Kidney epithelial cell (primary cell): ENCODE data around the gene PTPRU. TPM values are rescaled to one million over a fixed set of nuclear protein-coding genes. Genes with fewer than 3 reads are reported as not detected.

Experiments
- DNase-seq: peaks from one replicate; pipeline ENCODE4 v3.0.0-alpha.2; 2010; ENCODE audit warnings: low read depth
- H3K27me3 ChIP-seq: 2 replicates; pipeline ENCODE4 v1.6.0; 2011; ENCODE audit warnings: low read length; ENCODE audit not compliant: control insufficient read depth, insufficient read depth
- H3K36me3 ChIP-seq: 2 replicates; pipeline ENCODE4 v1.5.1; 2011; ENCODE audit warnings: low read length; ENCODE audit not compliant: control insufficient read depth, insufficient read depth
- H3K4me3 ChIP-seq: 2 replicates; pipeline ENCODE4 v1.5.1; 2011; ENCODE audit warnings: low read depth, mild to moderate bottlenecking, control low read depth, low read length
- total RNA-seq: library from RNA; depleted of rRNA; stranded (reverse); fragments of >200 nt; gene quantifications from 2 replicates; pipeline ENCODE4 v1.2.3, GENCODE V29; 2015
- TF ChIP-seq, protein P1 (sequence below): IDR thresholded peaks from 2 replicates; pipeline ENCODE4 v1.5.1; 2011; ENCODE audit warnings: mild to moderate bottlenecking, moderate library complexity, low read length, control low read depth, inconsistent platforms; ENCODE audit not compliant: insufficient read depth, poor library complexity, severe bottlenecking

The PTPRU gene
- total RNA-seq: 55.4 and 80.4 TPM in 2 replicates

DNA sequence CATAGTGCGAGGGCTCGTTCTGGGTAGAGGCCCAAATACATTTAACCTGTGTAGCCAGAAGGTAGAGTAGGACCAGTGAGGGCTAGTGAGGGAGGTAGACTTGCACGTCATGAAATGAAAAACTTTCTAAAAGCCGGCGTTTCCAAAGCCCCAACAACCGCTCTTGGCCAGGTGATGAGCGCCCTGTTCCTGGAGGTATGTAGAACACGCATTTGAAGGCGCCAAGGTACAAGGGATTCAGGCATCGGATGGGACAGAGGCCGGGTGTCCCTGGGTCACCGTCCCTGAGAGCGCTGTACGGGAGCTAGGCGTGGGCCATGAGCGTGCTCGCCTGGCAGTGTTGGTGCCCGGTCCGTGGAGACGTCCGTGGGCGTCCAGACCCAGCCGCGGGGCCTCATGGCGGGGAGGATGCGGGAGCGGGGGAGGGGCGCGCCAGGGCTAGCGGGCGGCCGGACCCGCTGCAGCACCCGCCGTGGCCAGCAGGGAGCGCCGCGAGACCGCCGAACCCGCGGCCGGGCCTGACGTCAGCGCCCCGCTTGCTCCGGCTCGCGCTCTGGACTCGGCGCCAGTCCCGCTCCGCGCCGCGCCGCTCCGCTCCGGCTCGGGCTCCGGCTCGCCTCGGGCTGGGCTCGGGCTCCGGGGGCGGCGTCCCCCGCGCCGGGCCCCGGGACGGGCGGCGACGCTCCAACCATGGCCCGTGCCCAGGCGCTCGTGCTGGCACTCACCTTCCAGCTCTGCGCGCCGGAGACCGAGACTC, at the start of gene PTPRU:
PTPRU (plus strand) TSS at position 568 of the 757 bp plus-strand sequence; CDS start at position 691, 123 bp downstream.
- H3K36me3 ChIP-seq: no peaks in the 10 kb centered on the region
- peak within 1 kb of the TSS; percentile 82 for H3K4me3 ChIP-seq
- TF ChIP-seq, protein P1, sequence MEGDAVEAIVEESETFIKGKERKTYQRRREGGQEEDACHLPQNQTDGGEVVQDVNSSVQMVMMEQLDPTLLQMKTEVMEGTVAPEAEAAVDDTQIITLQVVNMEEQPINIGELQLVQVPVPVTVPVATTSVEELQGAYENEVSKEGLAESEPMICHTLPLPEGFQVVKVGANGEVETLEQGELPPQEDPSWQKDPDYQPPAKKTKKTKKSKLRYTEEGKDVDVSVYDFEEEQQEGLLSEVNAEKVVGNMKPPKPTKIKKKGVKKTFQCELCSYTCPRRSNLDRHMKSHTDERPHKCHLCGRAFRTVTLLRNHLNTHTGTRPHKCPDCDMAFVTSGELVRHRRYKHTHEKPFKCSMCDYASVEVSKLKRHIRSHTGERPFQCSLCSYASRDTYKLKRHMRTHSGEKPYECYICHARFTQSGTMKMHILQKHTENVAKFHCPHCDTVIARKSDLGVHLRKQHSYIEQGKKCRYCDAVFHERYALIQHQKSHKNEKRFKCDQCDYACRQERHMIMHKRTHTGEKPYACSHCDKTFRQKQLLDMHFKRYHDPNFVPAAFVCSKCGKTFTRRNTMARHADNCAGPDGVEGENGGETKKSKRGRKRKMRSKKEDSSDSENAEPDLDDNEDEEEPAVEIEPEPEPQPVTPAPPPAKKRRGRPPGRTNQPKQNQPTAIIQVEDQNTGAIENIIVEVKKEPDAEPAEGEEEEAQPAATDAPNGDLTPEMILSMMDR: no peak
- H3K27me3 ChIP-seq: no peaks in the 10 kb centered on the region
- no peak for DNase-seq

DNA sequence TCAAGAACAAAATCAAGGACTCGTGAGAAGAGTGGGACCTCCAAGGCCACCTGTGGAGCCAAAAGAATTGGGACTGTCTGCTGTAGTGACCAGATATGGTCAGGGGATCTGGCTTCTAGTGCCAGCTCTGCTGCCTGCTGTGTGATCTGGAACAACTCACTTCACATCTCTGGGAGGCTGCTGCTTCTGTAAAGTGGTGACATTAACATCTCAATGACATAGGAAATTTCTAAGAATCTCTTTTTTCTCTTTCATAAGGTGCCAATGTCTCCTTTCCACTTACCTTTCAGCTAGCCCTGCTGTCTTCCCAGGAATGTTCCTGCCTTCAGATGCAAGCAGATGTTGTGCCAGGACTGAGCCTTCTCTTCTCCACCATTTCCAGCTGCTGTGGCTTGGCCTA, 49.6 kb upstream of the PTPRU start:
- Histone ChIP-seq H3K36me3 (no peaks in the 10 kb centered on the region), H3K4me3 (no peak overlapping the region), H3K27me3 (no peaks in the 10 kb centered on the region)
- TF ChIP-seq, protein P1: no peak
- no peak for DNase-seq

DNA sequence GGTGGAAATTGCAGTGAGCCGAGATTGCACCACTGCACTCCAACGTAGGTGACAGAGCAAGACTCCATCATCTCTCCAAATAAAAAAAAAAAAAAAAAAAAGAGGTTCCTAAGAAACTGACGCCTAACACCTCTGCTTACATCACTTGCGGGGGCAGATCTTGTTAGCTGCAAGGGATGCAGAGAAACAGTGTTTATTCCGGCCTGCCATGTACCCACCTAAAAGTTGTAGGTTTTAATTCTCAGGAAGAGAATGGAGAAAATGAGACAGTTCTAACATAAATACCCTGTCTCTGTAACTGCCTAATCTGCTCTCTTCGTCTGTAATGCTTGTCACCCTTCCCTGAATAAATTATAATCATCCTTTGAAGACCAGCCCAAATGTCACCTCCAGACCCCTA, 45.6 kb upstream of the PTPRU start:
- no peak for DNase-seq
- TF ChIP-seq, protein P1: no peak
- Histone ChIP-seq H3K36me3 (no peaks in the 10 kb centered on the region), H3K4me3 (no peak overlapping the region), H3K27me3 (no peaks in the 10 kb centered on the region)

DNA sequence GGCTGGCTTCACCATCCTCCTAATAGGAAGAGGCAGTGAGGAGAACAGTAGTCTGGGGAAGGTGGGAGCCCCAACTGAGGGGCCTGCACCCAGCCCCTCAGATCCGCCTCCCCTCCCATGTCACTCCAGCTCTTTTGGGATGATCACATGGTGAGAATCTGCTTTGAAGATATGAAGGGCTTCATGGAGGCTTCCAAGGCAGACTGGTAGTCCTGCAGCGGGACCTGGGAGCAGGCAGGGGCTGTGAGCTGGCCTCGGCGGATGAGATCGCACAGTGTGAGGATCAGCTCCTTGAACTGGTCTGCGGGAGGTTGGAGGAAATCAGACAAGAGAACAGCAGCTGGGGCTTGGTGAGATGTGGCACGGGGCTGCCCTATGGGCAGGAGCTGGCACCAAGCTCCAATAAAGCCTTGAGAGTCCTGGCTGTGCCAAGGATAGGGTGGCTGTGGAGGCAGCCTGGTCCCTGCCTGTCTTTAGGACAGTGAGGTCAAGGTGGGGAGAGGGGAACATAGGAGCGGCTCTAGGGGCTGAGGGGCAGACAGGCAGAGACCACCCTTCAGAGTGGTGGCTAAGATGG, 42.4 kb upstream of the PTPRU start:
- no peaks in the 10 kb centered on the region for H3K27me3 ChIP-seq
- peaks cover 1% of the 10 kb centered on the region for H3K36me3 ChIP-seq
- DNase-seq: no peak
- H3K4me3 ChIP-seq: no peak overlapping the region
- TF ChIP-seq, protein P1: no peak

DNA sequence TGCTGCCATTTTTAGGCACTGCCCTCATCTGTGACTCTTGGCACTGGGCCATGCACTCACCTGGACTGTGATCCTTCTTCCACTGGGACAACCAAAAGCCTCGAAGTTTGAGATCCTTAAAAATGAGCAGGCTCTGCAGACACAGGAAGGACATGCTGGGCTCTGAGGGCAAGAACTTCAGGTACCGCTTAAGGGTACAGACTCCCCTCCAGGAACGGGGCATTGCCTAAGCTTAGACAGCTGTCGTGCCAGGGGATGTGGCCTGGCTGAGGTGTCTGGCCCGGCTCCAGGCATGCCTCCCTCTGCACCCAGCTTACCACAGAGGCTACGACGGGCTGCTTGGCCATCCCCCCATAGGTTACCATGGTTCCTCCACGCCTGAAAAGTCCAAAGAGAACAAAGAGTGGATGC, 40.4 kb upstream of the PTPRU start:
- Histone ChIP-seq H3K4me3 (no peak overlapping the region), H3K36me3 (peaks cover 4% of the 10 kb centered on the region), H3K27me3 (no peaks in the 10 kb centered on the region)
- TF ChIP-seq, protein P1: no peak
- no peak for DNase-seq
